Testis (tissue), 2 donors: ENCODE measurements around the gene IFNA16.

Source experiments
- POLR2A ChIP-seq: fragments of 450-650 bp; IDR thresholded peaks from one replicate; pipeline ENCODE4 v1.6.1; 2017; ENCODE audit warnings: antibody characterized with exemption, mild to moderate bottlenecking, moderate library complexity
- TF ChIP-seq, protein P1 (sequence below), 3 experiments: fragments of 450-650 bp in 2 of 3; fragments of 200-600 bp in 1 of 3; sonication (generic) in 1 of 3; IDR thresholded peaks; one replicate each; pipeline ENCODE4 v1.5.1; 2016 to 2019; ENCODE audit warnings: antibody characterized with exemption in 3 of 3, mild to moderate bottlenecking in 2 of 3, moderate library complexity in 1 of 3

DNA sequence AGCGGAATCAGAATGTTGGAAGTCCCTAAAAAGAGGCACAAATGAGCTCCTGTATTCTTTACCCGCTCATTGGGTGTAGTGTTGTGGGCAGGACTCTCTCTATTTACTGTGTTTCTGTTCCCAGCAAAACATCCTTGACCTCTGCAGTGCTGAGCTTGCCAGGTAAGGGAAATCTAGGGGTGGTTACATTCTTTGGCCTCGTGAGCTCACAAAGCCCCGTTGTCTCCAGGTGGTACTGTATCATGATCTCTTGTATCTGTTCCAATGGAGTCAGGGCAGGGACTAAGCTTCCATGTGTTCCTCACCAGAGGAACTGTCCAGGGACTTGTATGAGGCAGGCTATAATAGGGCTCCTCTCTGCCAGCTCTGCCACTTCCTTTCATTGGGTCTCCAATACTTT lies 34.5 kb upstream of the IFNA16 start:
- TF ChIP-seq, protein P1, sequence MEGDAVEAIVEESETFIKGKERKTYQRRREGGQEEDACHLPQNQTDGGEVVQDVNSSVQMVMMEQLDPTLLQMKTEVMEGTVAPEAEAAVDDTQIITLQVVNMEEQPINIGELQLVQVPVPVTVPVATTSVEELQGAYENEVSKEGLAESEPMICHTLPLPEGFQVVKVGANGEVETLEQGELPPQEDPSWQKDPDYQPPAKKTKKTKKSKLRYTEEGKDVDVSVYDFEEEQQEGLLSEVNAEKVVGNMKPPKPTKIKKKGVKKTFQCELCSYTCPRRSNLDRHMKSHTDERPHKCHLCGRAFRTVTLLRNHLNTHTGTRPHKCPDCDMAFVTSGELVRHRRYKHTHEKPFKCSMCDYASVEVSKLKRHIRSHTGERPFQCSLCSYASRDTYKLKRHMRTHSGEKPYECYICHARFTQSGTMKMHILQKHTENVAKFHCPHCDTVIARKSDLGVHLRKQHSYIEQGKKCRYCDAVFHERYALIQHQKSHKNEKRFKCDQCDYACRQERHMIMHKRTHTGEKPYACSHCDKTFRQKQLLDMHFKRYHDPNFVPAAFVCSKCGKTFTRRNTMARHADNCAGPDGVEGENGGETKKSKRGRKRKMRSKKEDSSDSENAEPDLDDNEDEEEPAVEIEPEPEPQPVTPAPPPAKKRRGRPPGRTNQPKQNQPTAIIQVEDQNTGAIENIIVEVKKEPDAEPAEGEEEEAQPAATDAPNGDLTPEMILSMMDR (IDR thresholded peaks at IDR 0.05), result no peak
- TF ChIP-seq POLR2A, result no peak
